NCI-H2227 treated with DMSO at 0.1 percent for 48 hours (cell line): ENCODE measurements around the gene ANKRD31.
"Not testable (repeated sequence)": the region's sequence is repeated elsewhere in the genome, so short reads cannot be mapped to it uniquely, and the experiment has no call there.

Experiments used
- DNase-seq: peaks from one replicate; lab custom pipeline; 2025; lab: John Stamatoyannopoulos, UW

The ANKRD31 gene

GRCh38 chr5:75140277-75140676, 96.4 kb downstream of the ANKRD31 start:
- DNase-seq = no peak

DNA sequence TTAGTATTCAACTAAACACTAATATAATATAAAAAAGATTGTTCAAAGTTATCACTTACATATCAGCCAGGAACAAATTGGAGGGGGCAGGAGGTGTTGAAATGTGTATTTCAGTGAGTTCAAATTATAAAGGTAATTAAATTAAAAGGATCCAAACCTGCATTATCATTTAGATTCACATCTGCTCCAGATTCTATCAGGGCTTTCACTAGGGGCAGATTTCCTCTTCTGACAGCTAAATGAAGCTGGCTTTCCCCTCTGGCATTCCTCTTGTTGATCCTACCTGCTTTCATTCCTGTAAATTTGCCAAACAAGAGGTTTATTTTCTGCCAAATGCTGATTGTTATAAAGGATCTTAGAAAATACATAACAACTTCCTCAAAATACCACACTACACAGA, 98.0 kb downstream of the ANKRD31 start:
- DNase-seq = no peak

DNA sequence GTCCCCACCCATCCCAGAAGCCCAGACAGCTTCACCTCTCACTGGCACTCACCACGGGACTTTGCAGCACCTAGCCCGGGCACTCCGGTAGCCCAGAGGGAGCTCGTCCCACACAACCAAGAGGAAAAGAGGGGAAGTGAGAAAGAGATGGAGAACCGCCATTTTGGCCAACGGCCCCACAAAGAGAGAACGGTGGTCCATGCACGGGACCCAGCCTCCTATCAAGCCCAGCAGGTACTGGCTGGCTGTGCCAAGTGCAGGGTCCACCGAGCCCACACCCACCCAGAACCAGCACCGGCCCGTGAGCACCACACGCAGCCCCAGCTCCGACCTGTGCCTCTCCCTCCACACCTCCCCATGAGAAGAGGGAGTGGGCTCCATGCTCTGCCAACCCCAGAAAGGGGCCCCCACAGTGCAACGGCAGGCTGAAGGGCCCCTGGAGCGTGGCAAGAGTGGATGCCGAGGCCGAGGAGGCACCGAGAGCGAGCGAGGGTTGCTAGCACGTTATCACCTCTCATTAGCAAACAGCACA, 105.8 kb downstream of the ANKRD31 start:
- DNase-seq = no peak

GRCh38 chr5:75116856-75117255, 119.8 kb downstream of the ANKRD31 start:
- no peak for DNase-seq

DNA sequence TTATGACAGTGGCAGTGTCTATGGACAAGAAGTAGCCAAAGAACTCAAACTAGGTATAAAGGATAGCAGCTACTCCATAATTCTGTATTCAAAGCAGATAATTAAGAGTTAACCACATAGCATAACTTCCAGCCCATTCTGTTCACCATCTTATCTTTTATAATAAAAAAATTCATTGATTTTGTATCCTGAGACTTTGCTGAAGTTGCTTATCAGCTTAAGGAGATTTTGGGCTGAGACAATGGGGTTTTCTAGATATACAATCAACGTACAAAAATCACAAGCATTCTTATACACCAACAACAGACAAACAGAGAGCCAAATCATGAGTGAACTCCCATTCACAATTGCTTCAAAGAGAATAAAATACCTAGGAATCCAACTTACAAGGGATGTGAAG, 122.4 kb downstream of the ANKRD31 start:
- DNase-seq = not testable (repeated sequence)

DNA sequence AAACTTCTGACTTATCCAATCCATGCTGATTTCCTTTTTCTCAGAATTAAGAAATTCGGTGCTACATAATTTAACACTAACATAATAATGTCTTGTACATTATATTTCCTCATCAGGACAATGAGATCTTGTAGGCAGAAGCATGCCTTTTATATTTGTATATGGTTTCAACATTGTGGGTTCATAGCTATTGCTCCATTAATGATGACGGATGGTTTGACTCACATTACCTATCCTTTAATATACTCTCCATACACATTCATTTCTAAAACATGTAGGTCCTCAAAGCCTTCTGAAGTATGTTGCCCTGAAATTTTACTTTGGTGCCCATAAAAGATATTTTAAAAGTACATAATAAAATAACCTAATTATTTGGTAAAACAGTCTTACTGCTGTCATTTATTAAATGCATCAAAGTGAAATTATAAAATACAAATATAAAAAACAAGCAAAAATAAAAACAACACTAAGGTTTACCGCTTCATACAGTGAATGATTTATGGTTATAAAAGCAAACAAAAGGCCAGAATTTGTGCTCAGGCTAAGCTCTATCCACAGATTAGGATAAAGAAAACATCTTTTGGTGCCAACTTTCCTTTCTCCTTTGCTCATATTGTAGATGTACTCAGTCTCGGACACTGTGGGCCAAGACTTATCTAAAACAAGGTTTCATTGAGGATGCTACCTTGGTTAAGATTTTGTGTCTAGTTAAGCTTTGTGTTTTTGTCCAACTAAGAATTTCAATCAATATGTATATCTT, 123.1 kb downstream of the ANKRD31 start:
- DNase-seq = no peak

GRCh38 chr5:75108931-75109596, 127.6 kb downstream of the ANKRD31 start:
- no peak for DNase-seq

DNA sequence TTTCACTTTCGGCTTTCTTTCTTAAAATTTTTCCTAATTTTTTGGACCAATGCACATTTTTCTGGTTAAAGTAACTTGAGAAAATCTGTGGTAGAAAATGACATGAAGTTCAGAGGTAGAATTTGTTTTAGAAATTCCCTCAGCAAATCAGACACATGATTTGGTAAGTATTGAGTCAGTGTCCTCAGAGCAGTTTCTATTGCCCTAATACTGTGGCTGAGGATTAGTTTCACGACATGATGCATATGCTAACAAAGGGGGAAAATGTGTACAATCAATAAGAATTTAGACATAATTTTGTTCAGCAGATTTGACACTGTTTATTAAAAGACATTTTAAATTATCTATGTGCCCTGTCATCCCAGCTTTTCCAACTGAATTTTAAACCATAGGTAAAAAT, 128.2 kb downstream of the ANKRD31 start:
- DNase-seq = no peak

DNA sequence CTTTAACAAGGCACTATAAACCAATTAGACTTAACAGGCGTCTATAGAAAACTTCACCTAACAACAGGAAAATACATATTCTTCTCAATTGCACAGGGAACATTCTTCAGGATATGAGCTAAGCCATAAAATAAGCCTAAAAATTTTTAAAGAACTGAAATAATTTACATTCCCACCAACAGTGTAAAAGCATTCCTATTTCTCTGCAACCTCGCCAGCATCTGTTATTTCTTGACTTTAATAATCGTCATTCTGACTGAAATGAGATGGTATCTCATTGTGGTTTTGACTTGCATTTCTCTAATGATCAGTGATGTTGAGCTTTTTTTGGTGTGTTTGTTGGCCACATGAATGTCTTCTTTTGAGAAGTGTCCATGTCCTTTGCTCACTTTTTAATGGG, 140.7 kb downstream of the ANKRD31 start:
- not testable (repeated sequence) for DNase-seq

DNA sequence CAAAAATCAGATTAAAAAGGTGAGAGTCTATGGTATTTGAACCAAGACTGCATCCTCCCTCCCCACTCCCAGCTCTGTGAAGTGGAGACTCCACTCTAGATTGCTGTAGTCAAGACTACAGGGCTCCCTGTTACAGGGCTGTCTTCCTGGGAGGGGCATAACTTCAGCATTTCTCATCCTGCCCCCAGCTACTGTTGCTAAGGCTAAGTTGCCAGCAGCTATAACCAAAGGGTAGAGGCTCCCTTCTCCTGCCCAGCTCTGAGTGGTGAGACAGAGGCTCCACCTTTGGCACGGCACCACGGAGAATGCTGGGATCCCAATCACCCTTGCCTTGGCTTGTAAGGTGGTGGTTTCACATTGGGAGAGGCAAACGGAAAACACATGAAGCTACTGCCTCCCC, 145.1 kb downstream of the ANKRD31 start:
- DNase-seq = no peak

- DNase-seq = no peak
Observed at GRCh38 chr5:75089662-75090061, 147.0 kb downstream of the ANKRD31 start.

- no peak for DNase-seq
Observed at GRCh38 chr5:75089137-75089536, 147.5 kb downstream of the ANKRD31 start.

GRCh38 chr5:75088648-75089047, 148.0 kb downstream of the ANKRD31 start:
- DNase-seq = no peak

DNA sequence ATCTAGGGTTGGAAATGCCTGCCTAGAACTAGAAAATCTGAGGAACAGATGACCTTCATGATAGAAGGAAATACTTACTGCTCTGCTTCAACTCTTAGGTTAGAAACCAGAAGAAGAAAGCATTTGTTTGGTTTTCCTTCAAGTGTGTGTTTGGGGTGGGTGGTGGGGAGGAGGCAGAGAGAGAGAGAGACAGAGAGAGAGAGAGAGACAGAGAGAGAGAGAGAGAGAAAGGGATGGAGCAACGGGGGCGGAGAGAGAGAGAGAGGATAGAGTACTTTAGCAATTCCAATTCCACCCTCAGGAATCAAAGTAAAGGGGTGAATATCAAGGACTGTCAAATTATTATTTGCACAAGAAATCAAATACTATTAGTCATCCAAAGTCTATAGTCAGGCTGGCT, 155.2 kb downstream of the ANKRD31 start:
- no peak for DNase-seq

DNA sequence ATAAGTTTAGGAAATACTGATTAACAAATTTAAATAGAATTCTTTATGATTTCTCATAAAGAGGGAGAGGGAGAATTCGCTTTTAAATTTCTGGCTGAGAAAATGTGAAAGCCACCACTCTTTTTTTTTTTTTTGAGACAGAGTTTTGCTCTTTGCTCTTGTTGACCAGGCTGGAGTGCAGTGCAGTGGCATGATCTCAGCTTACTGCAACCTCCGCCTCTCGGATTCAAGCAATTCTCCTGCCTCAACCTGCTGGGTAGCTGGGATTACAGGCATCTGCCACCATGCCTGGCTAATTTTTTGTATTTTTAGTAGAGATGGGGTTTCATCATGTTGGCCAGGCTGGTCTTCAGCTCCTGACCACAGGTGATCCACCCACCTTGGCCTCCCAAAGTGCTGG, 157.3 kb downstream of the ANKRD31 start:
- DNase-seq = not testable (repeated sequence)

DNA sequence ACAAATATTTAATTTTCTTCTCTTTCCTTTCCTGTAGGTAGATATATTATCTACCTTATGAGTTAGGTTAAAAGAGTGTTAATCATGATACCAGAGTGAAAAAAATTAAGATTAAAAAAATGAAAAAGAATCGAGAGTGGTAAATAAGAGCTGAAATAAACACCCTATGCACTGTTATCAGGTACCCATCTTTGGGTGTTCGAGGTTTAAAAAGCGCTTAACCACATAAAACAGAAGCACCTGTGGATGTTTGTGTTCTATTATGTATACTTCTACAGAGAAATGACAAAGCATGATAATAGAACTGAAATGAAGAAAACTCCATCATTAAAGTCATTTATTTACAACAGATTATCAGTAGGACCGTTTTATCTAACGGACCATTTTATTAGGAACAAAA, 158.7 kb downstream of the ANKRD31 start:
- no peak for DNase-seq

GRCh38 chr5:75072061-75072460, 164.6 kb downstream of the ANKRD31 start:
- DNase-seq = no peak

DNA sequence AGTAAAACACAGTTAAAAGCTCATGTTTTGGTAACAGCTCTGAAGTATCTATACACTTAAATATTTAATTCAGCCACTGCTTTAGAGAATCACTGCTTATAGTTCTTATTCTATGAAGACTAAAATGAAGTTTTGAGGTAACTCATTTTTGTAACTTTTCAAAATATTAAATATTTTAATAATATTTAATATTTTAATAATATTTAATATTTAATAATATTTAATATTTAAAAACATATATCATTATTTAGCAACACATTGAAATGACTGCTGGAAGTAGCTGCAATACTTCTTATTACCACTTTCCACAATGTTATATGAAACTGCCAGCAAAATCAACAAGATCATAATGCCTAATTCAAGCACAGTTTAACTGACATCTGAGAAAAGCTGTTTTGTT, 165.6 kb downstream of the ANKRD31 start:
- DNase-seq = no peak

DNA sequence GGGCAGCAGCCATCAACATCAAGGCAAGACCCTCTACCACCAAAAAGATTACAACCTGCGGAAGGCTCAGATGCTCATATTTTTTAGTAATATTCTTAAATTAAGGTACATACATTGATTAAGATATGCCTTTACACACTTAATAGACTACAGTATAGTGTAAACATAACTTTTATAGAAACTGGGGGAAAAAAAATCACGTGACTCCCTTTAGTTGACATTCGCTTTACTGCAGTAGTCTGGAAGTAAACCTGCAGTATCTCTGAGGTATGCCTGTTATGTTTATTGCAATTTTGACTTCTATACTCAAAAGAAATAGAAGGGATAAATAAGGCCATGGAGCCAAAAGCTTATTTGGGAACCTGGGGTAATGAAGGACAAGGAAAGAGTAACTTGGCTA, 169.2 kb downstream of the ANKRD31 start:
- DNase-seq = no peak

GRCh38 chr5:75062925-75063531, 173.7 kb downstream of the ANKRD31 start:
- DNase-seq = no peak

- no peak for DNase-seq
Observed at GRCh38 chr5:75059912-75060545, 176.6 kb downstream of the ANKRD31 start.

DNA sequence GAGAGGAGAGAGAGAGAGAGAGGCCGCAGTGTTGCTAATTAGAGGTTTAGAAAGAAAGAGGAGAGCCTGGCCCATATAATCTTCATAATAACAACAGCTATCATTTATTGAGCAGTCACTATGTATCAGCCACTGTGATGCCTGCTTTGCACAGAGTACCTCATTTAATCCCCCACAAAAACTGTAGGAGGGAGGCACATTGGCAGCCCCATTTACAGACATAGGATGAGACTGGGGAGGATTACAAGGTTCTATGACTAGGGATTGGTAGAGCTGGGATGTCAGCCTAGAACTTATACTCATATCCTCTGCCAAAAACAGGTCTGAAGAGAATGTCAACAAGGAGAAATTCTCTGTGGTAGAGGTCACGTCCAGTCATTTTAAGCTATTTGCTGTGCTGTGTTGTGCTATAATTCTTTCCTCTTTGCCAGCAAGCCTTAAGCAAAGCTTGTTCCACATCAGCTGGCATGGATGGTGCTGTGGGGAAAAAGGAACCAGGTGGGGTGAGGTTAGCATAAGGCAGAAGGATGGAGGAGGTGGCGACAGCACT, 177.6 kb downstream of the ANKRD31 start:
- DNase-seq = no peak
